Neuron (in vitro differentiated cells): ENCODE results near the gene AHRR.

Experiments
- H2AFZ ChIP-seq: one replicate; pipeline ENCODE4 v1.6.1; 2013; ENCODE audit warnings: low read depth, mild to moderate bottlenecking, inconsistent platforms, low read length, moderate library complexity
- H3K27me3 ChIP-seq: one replicate; pipeline ENCODE4 v1.6.1; 2013; ENCODE audit warnings: low read length; ENCODE audit not compliant: insufficient read depth
- H3K36me3 ChIP-seq: one replicate; pipeline ENCODE4 v1.6.1; 2013; ENCODE audit warnings: low read length; ENCODE audit not compliant: insufficient read depth
- H3K4me1 ChIP-seq: one replicate; pipeline ENCODE4 v1.6.1; 2013; ENCODE audit warnings: low read length; ENCODE audit not compliant: insufficient read depth
- H3K4me3 ChIP-seq: 2 replicates; pipeline ENCODE4 v1.5.1; 2013; ENCODE audit warnings: mild to moderate bottlenecking, low read length, moderate library complexity
- H3K9me3 ChIP-seq: one replicate; pipeline ENCODE4 v1.6.1; 2013; ENCODE audit warnings: low read length

AHRR gene

DNA sequence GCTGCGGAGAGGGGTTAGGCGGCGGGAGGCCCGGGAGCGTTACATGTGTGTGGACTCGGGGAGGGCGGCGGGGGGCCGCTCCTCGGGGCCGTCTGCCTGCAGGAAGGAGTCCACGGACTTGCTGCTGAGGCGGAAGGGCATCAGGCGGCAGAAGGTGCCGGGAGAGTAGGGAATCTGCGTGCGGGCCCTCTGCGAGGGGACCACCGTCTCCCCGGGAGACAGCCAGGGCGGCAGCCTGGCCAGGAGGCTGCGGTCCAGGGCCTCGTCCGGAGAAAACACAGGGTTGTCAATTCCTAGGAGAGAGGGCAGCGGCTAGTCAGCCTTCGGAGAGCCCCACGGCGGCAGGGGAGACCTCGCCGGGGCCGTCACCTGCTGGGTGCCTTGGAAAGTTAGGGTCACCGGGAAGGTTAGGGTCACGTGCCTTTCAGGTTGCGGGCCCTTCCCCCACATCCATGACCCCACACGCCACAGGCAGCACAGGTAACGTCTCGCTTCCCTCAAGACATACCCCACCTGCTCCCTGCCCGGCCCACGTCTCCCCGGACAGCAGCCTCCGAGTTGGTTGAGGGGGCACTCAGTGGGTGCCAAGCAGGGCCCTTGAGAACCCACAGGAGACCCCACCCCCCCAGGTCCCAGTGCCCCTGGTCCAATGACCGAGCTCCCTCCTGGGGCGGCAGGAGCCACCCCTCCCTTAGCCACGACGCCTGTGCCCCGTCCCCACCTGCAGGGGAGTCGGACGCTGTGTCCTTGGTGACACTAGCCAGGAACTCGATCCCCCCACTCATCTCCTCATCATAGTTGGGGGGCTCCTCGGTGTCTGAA is 153.5 kb downstream of the AHRR start:
- Histone ChIP-seq H3K4me1 (peaks cover 21% of the 10 kb centered on the region), H3K9me3 (no peaks in the 10 kb centered on the region), H3K4me3 (peak overlapping the region; percentile 52), H3K27me3 (no peaks in the 10 kb centered on the region), H3K36me3 (peaks cover 12% of the 10 kb centered on the region), H2AFZ (no peak overlapping the region)

GRCh38 chr5:475704-476101 is 154.2 kb downstream of the AHRR start:
- Histone ChIP-seq H3K4me1 (peaks cover 21% of the 10 kb centered on the region), H3K4me3 (no peak overlapping the region), H2AFZ (no peak overlapping the region), H3K9me3 (no peaks in the 10 kb centered on the region), H3K27me3 (no peaks in the 10 kb centered on the region), H3K36me3 (peaks cover 9% of the 10 kb centered on the region)

- H3K9me3 ChIP-seq, result no peaks in the 10 kb centered on the region
- no peaks in the 10 kb centered on the region for H3K27me3 ChIP-seq
- H3K4me1 ChIP-seq, result peaks cover 19% of the 10 kb centered on the region
- peaks cover 3% of the 10 kb centered on the region for H3K36me3 ChIP-seq
- no peak overlapping the region for H3K4me3 ChIP-seq
- no peak overlapping the region for H2AFZ ChIP-seq
Measured at GRCh38 chr5:476102-476813, 154.7 kb downstream of the AHRR start.

DNA sequence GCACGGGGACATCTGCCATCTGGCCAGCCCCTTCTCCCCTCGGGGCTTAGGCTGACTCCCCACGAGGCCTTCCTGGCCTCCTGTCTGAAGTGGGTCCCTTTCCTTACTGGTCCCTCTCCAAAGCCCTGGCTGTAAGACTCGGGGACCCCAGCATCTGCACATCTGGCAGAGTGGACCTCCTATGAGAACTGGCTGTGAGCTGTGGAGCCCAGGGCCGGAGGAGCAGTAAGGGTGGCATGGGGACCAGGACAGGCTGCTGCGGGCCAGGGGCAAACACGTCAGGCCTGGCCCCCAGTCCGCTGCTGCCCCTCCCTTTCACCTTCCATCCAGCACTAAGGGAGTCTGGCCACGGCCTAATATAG is 155.3 kb downstream of the AHRR start:
- H3K9me3 ChIP-seq, result no peaks in the 10 kb centered on the region
- no peak overlapping the region for H2AFZ ChIP-seq
- H3K27me3 ChIP-seq, result no peaks in the 10 kb centered on the region
- H3K4me3 ChIP-seq, result no peak overlapping the region
- no peaks in the 10 kb centered on the region for H3K36me3 ChIP-seq
- peaks cover 13% of the 10 kb centered on the region for H3K4me1 ChIP-seq

GRCh38 chr5:477247-477646 is 155.7 kb downstream of the AHRR start:
- Histone ChIP-seq H3K27me3 (no peaks in the 10 kb centered on the region), H3K4me3 (no peak overlapping the region), H3K4me1 (peaks cover 9% of the 10 kb centered on the region), H3K36me3 (no peaks in the 10 kb centered on the region), H3K9me3 (no peaks in the 10 kb centered on the region), H2AFZ (no peak overlapping the region)

DNA sequence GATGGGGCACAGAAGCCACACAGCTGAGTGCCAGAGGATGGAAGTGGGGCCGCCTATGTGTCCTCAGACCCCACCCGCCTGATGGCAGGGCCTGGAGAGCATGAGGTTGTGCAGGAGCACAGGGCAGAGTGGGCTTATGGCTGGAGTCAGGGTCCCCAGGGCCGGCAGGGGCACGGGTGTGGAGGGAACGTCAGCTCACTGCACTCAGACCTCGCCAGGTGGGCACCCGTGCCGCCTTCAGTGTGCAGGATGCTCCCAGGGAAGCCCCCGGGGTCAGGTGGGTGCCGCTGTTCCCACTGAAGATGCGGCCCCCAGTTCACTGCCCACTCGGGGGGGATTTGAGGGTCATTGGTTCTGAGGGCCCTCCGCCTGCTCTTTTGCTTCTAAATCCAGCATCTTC is 156.4 kb downstream of the AHRR start:
- Histone ChIP-seq H3K4me3 (no peak overlapping the region), H3K4me1 (peaks cover 8% of the 10 kb centered on the region), H2AFZ (no peak overlapping the region), H3K36me3 (no peaks in the 10 kb centered on the region), H3K27me3 (no peaks in the 10 kb centered on the region), H3K9me3 (no peaks in the 10 kb centered on the region)

DNA sequence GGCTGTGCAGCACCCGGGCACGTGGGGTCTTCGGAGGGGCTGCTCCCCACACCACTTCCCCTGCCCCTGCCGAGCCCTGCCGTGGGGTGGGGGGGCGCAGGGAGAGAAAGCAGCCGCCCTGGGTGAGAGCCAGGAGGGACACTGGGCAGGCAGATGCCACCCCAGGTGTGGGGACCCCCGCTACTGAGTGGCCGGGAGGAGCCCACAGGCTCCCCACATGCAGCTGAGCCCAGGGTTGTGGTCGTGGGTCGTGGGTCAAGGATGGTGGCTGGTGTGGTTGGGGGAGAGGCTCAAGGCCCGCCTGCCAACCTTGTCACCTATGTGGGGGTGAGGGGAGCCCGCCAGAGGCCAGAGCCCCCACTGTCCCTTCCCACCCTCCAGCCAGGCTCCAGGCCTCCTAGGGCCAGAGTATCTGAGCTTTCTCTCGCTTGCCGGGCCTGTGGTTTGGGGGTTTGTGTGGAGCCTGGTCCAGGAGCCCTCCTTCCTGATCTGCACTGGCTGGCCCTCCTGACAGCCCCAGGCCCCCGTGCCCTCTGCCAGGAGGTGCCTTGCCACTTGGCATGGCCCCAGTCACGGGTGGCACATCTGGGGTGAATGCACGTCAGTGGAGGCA is 157.0 kb downstream of the AHRR start:
- Histone ChIP-seq H3K9me3 (peaks cover 3% of the 10 kb centered on the region), H3K4me1 (peaks cover 8% of the 10 kb centered on the region), H3K27me3 (no peaks in the 10 kb centered on the region), H3K36me3 (no peaks in the 10 kb centered on the region), H2AFZ (no peak overlapping the region), H3K4me3 (no peak overlapping the region)

- Histone ChIP-seq H3K4me3 (no peak overlapping the region), H3K36me3 (no peaks in the 10 kb centered on the region), H3K9me3 (peaks cover 3% of the 10 kb centered on the region), H2AFZ (no peak overlapping the region), H3K27me3 (no peaks in the 10 kb centered on the region), H3K4me1 (peaks cover 8% of the 10 kb centered on the region)
Measured at GRCh38 chr5:478982-479535, 157.5 kb downstream of the AHRR start.

- Histone ChIP-seq H3K36me3 (no peaks in the 10 kb centered on the region), H3K4me3 (no peak overlapping the region), H3K4me1 (peaks cover 7% of the 10 kb centered on the region), H2AFZ (no peak overlapping the region), H3K27me3 (no peaks in the 10 kb centered on the region), H3K9me3 (peaks cover 3% of the 10 kb centered on the region)
Measured at GRCh38 chr5:479566-480319, 158.2 kb downstream of the AHRR start.

- H3K4me3 ChIP-seq, result no peak overlapping the region
- no peaks in the 10 kb centered on the region for H3K36me3 ChIP-seq
- H3K27me3 ChIP-seq, result no peaks in the 10 kb centered on the region
- H3K9me3 ChIP-seq, result peaks cover 5% of the 10 kb centered on the region
- H3K4me1 ChIP-seq, result no peaks in the 10 kb centered on the region
- H2AFZ ChIP-seq, result no peak overlapping the region
Measured at GRCh38 chr5:481347-481746, 159.8 kb downstream of the AHRR start.

GRCh38 chr5:482021-482420 is 160.5 kb downstream of the AHRR start:
- H3K27me3 ChIP-seq, result no peaks in the 10 kb centered on the region
- peaks cover 6% of the 10 kb centered on the region for H3K9me3 ChIP-seq
- H3K36me3 ChIP-seq, result no peaks in the 10 kb centered on the region
- H2AFZ ChIP-seq, result no peak overlapping the region
- no peaks in the 10 kb centered on the region for H3K4me1 ChIP-seq
- no peak overlapping the region for H3K4me3 ChIP-seq

GRCh38 chr5:482506-482905 is 161.0 kb downstream of the AHRR start:
- Histone ChIP-seq H3K9me3 (peaks cover 6% of the 10 kb centered on the region), H3K4me3 (no peak overlapping the region), H2AFZ (no peak overlapping the region), H3K36me3 (no peaks in the 10 kb centered on the region), H3K4me1 (no peaks in the 10 kb centered on the region), H3K27me3 (no peaks in the 10 kb centered on the region)
